GM12878 (cell line): Measurements from ENCODE around the gene DUSP18. TPM values are rescaled to one million over a fixed set of nuclear protein-coding genes. Genes with fewer than 3 reads are reported as not detected.

Source experiments
- ATAC-seq: fragments of 200-7000 bp; cut with Tn5 transposase; 3 replicates; pipeline ENCODE4 v1.9.1; 2020; ENCODE audit warnings: mild to moderate bottlenecking, moderate library complexity
- BruUV-seq: library from RNA; stranded (reverse); fragments of 400-500 nt; replicated peaks from 2 replicates; lab custom pipeline; 2021; lab: Mats Ljungman, UMichigan
- CTCF ChIA-PET: fragments of 300-600 bp; sonication (Branson Sonifier 250); formaldehyde crosslinking; extraction: SDS; loops from one replicate; lab custom pipeline; 2021; ENCODE audit warnings: inconsistent platforms; lab: Yijun Ruan, JAX
- POLR2A ChIA-PET: fragments of 350-600 bp; formaldehyde crosslinking; extraction: SDS; loops from one replicate; lab custom pipeline; 2021; ENCODE audit warnings: inconsistent platforms; lab: Charles Lee
- RAD21 ChIA-PET: fragments of 300-600 bp; sonication (Branson Sonifier 250); formaldehyde crosslinking; loops from one replicate; lab custom pipeline; 2023; ENCODE audit warnings: antibody characterized with exemption; ENCODE audit not compliant: unreplicated experiment; lab: Charles Lee
- SMC1A ChIA-PET: fragments of 300-600 bp; sonication (Branson Sonifier 250); formaldehyde crosslinking; loops from one replicate; lab custom pipeline; 2023; ENCODE audit not compliant: unreplicated experiment, uncharacterized antibody; lab: Charles Lee
- DNase-seq: peaks from one replicate; pipeline ENCODE4 v3.0.0-alpha.2; 2011; ENCODE audit warnings: low read depth, low spot score
- FAIRE-seq: peaks from 3 replicates; lab custom pipeline; 2011; peaks lifted over from hg19 to GRCh38; lab: Jason Lieb, UNC
- H2AFZ ChIP-seq: 2 replicates; pipeline ENCODE4 v1.6.0; 2011; ENCODE audit warnings: low read depth, low read length, control low read depth; ENCODE audit not compliant: control insufficient read depth
- H3K27ac ChIP-seq: 2 replicates; pipeline ENCODE4 v1.5.1; 2011; ENCODE audit warnings: control low read depth; ENCODE audit not compliant: control insufficient read depth, insufficient read depth
- H3K27me3 ChIP-seq, 2 experiments: replicated peaks in 1 of 2; 2 replicates each; pipeline versions ENCODE4 v1.6.0 to v1.6.1; 2011; ENCODE audit warnings: low read length in 1 of 2; ENCODE audit not compliant: control insufficient read depth in 2 of 2, insufficient read depth in 2 of 2
- H3K36me3 ChIP-seq, 2 experiments: 2 replicates each; pipeline ENCODE4 v1.5.1; 2011; ENCODE audit warnings: low read length in 1 of 2; ENCODE audit not compliant: control insufficient read depth in 2 of 2, insufficient read depth in 2 of 2
- H3K4me1 ChIP-seq: 2 replicates; pipeline ENCODE4 v1.6.1; 2011; ENCODE audit warnings: mild to moderate bottlenecking, low read length, moderate library complexity, mixed read lengths; ENCODE audit not compliant: control insufficient read depth, insufficient read depth
- H3K4me2 ChIP-seq: 2 replicates; pipeline ENCODE4 v1.6.0; 2011; ENCODE audit warnings: control low read depth; ENCODE audit not compliant: control insufficient read depth, insufficient read depth
- H3K4me3 ChIP-seq: fragments of 200-600 bp; sonication (generic); 2 replicates; pipeline ENCODE4 v1.5.1; 2016
- H3K79me2 ChIP-seq: 2 replicates; pipeline ENCODE4 v1.6.0; 2011; ENCODE audit warnings: low read length; ENCODE audit not compliant: control insufficient read depth, insufficient read depth
- H3K9ac ChIP-seq: 2 replicates; pipeline ENCODE4 v1.8.0; 2011; ENCODE audit warnings: low read length, control low read depth, mixed read lengths; ENCODE audit not compliant: control insufficient read depth, insufficient read depth
- H3K9me3 ChIP-seq: replicated peaks from 3 replicates; pipeline ENCODE4 v1.5.1; 2011; ENCODE audit warnings: mild to moderate bottlenecking, low read length; ENCODE audit not compliant: control insufficient read depth, insufficient read depth
- H4K20me1 ChIP-seq: 2 replicates; pipeline ENCODE4 v1.6.0; 2011; ENCODE audit not compliant: control insufficient read depth, insufficient read depth
- BACH1 ChIP-seq: fragments of 450-650 bp; IDR thresholded peaks from 2 replicates; pipeline ENCODE4 v1.6.1; 2017; ENCODE audit warnings: mild to moderate bottlenecking, borderline replicate concordance
- CREM ChIP-seq: IDR thresholded peaks from 2 replicates; pipeline ENCODE4 v1.6.1; 2014; ENCODE audit warnings: antibody characterized with exemption, low read depth
- DPF2 ChIP-seq: fragments of 450-650 bp; IDR thresholded peaks from 2 replicates; pipeline ENCODE4 v1.6.1; 2017; ENCODE audit warnings: mild to moderate bottlenecking
- EED ChIP-seq: sonication (generic); IDR thresholded peaks from 2 replicates; pipeline ENCODE4 v1.6.1; 2016; ENCODE audit warnings: antibody characterized with exemption, low read depth
- FOXK2 ChIP-seq: fragments of 450-650 bp; IDR thresholded peaks from 2 replicates; pipeline ENCODE4 v1.6.1; 2017; ENCODE audit warnings: mild to moderate bottlenecking, moderate library complexity
- KDM1A ChIP-seq: fragments of 200-600 bp; sonication (generic); IDR thresholded peaks from 2 replicates; pipeline ENCODE4 v1.6.1; 2016; ENCODE audit warnings: borderline replicate concordance
- NR2C1 ChIP-seq: fragments of 450-650 bp; IDR thresholded peaks from 2 replicates; pipeline ENCODE4 v1.6.1; 2017; ENCODE audit warnings: antibody characterized with exemption, mild to moderate bottlenecking, moderate library complexity
- SMAD5 ChIP-seq: IDR thresholded peaks from 2 replicates; pipeline ENCODE4 v1.6.1; 2016; ENCODE audit warnings: antibody characterized with exemption, low read depth
- SMARCA5 ChIP-seq: fragments of 450-650 bp; IDR thresholded peaks from 2 replicates; pipeline ENCODE4 v1.6.1; 2017; ENCODE audit warnings: mild to moderate bottlenecking
- TBL1XR1 ChIP-seq: IDR thresholded peaks from 2 replicates; pipeline ENCODE4 v1.6.1; 2012; ENCODE audit warnings: low read depth, low read length, improper control_type of control experiment
- TCF12 ChIP-seq: IDR thresholded peaks from 2 replicates; pipeline ENCODE4 v1.6.1; 2011; ENCODE audit warnings: low read depth, mild to moderate bottlenecking, low read length
- ZNF217 ChIP-seq: fragments of 450-650 bp; IDR thresholded peaks from 2 replicates; pipeline ENCODE4 v1.6.1; 2017; ENCODE audit warnings: antibody characterized with exemption, mild to moderate bottlenecking
- WGBS: methylation state at CpG from one replicate; pipeline ENCODE4 v1.1.6; 2016; ENCODE audit warnings: low lambda C conversion rate; ENCODE audit not compliant: insufficient replicate concordance, insufficient coverage; ENCODE audit errors: missing lambda C conversion rate; 5-methylcytosine and 5-hydroxymethylcytosine counted together
- in situ Hi-C: fragments of 300-500 bp; cut with MboI; formaldehyde crosslinking; loops from 9 replicates; pipeline ENCODE4 v1.14.3; 2018; ENCODE audit warnings: mixed read lengths
- intact Hi-C: fragments of 100-400 bp; cut with micrococcal nuclease; formaldehyde crosslinking; loops from one replicate; pipeline ENCODE4 v1.14.2; 2022; ENCODE audit not compliant: unreplicated experiment
- polyA plus RNA-seq, 11 experiments: library from polyadenylated mRNA; depleted of rRNA in 4 of 11; unstranded in 6 of 11; stranded (reverse) in 5 of 11; fragments of >200 nt; fragmentation: Nextera tagmentation in 4 of 11; fragmentation: Illumina TruSeq in 1 of 11; extraction: Ambion mirVana in 4 of 11; extraction: Trizol in 1 of 11; gene quantifications; 1 replicate in 1 of 11; 2 replicates in 10 of 11; pipeline versions ENCODE4 v1.2.1 to v1.2.3, GENCODE V29; 2011 to 2016; ENCODE audit warnings: inconsistent platforms in 2 of 11, missing spikeins in 2 of 11, low read depth in 1 of 11
- total RNA-seq, 4 experiments: library from RNA; depleted of rRNA in 3 of 4; stranded (reverse); fragments of >200 nt in 3 of 4; fragmentation: Illumina TruSeq in 1 of 4; extraction: Trizol in 1 of 4; gene quantifications; 2 replicates each; pipeline versions ENCODE4 v1.2.1 to v1.2.3, GENCODE V29; 2013 to 2021
- TF ChIP-seq, protein P1 (sequence below): fragments of 450-650 bp; formaldehyde crosslinking; IDR thresholded peaks from 2 replicates; pipeline ENCODE4 v1.4.0; 2020; ENCODE audit warnings: mild to moderate bottlenecking, moderate library complexity
- TF ChIP-seq, protein P2 (sequence below): fragments of 450-650 bp; IDR thresholded peaks from 2 replicates; pipeline ENCODE4 v1.6.1; 2017; ENCODE audit warnings: mild to moderate bottlenecking, moderate library complexity

The DUSP18 gene
- total and polyA plus RNA-seq, 10 of the 15 experiments (the other 5 are each of a cell fraction or from before 2014, with no cell fraction given), result 1.9 to 11.9 (median 7.7) TPM

DNA sequence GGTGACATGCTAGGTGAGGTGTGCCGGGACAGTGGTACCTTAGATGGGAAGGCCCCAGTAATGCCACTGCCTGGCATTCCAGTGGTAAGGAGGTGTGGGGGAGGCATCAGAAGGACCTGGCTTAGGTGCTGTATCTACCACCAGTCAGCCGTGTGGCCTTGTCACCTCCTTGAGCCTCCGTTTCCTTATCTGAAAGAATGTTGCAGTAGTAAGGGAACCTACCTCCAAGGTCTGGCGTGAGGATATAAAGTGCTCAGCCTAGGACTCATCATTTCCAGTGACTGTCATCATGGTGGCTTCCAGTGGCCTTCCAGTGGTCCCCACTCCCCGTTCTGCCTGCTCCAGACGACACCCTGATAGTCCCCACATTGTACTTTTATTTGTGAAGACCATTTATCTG lies 6.8 kb upstream of the DUSP18 start:
- no peak for FAIRE-seq
- intact Hi-C loops, result no loop called here

DNA sequence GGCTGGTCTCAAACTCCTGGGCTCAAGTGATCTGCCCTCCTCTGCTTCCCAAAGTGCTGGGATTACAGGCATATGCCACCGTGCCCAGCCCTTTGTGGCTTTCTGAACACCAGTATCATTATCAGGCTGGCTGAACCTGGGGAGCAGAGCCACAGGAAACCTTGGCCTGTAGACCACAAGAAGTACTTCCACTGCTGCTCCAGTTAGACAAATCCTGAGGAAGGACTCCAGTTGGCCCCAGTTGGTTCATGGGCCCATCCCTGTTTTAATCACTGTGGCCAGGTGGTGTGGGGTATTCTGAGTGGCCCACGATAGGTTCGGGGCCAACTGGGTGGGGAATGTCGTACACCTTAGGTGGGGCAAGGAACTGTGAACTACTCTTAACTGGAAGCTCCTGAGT lies 5.5 kb upstream of the DUSP18 start:
- Histone ChIP-seq H3K9ac (no peak overlapping the region), H3K27ac (no peak overlapping the region), H3K9me3 (no peaks in the 10 kb centered on the region), H3K4me3 (no peak overlapping the region), H3K4me2 (no peak overlapping the region), H3K27me3 (no peaks in the 10 kb centered on the region), H2AFZ (no peak overlapping the region), H3K79me2 (no peaks in the 10 kb centered on the region), H4K20me1 (no peaks in the 10 kb centered on the region), H3K4me1 (no peaks in the 10 kb centered on the region), H3K36me3 (no peaks in the 10 kb centered on the region)
- in situ Hi-C loops, result no loop called here
- TF ChIP-seq SMAD5 (no peak), NR2C1 (no peak), KDM1A (no peak), EED (no peak), TCF12 (no peak), TBL1XR1 (no peak), CREM (no peak)
- TF ChIP-seq, protein P1, sequence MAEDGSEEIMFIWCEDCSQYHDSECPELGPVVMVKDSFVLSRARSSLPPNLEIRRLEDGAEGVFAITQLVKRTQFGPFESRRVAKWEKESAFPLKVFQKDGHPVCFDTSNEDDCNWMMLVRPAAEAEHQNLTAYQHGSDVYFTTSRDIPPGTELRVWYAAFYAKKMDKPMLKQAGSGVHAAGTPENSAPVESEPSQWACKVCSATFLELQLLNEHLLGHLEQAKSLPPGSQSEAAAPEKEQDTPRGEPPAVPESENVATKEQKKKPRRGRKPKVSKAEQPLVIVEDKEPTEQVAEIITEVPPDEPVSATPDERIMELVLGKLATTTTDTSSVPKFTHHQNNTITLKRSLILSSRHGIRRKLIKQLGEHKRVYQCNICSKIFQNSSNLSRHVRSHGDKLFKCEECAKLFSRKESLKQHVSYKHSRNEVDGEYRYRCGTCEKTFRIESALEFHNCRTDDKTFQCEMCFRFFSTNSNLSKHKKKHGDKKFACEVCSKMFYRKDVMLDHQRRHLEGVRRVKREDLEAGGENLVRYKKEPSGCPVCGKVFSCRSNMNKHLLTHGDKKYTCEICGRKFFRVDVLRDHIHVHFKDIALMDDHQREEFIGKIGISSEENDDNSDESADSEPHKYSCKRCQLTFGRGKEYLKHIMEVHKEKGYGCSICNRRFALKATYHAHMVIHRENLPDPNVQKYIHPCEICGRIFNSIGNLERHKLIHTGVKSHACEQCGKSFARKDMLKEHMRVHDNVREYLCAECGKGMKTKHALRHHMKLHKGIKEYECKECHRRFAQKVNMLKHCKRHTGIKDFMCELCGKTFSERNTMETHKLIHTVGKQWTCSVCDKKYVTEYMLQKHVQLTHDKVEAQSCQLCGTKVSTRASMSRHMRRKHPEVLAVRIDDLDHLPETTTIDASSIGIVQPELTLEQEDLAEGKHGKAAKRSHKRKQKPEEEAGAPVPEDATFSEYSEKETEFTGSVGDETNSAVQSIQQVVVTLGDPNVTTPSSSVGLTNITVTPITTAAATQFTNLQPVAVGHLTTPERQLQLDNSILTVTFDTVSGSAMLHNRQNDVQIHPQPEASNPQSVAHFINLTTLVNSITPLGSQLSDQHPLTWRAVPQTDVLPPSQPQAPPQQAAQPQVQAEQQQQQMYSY (CRISPR knock-in tag), result no peak
- TF ChIP-seq, protein P2, sequence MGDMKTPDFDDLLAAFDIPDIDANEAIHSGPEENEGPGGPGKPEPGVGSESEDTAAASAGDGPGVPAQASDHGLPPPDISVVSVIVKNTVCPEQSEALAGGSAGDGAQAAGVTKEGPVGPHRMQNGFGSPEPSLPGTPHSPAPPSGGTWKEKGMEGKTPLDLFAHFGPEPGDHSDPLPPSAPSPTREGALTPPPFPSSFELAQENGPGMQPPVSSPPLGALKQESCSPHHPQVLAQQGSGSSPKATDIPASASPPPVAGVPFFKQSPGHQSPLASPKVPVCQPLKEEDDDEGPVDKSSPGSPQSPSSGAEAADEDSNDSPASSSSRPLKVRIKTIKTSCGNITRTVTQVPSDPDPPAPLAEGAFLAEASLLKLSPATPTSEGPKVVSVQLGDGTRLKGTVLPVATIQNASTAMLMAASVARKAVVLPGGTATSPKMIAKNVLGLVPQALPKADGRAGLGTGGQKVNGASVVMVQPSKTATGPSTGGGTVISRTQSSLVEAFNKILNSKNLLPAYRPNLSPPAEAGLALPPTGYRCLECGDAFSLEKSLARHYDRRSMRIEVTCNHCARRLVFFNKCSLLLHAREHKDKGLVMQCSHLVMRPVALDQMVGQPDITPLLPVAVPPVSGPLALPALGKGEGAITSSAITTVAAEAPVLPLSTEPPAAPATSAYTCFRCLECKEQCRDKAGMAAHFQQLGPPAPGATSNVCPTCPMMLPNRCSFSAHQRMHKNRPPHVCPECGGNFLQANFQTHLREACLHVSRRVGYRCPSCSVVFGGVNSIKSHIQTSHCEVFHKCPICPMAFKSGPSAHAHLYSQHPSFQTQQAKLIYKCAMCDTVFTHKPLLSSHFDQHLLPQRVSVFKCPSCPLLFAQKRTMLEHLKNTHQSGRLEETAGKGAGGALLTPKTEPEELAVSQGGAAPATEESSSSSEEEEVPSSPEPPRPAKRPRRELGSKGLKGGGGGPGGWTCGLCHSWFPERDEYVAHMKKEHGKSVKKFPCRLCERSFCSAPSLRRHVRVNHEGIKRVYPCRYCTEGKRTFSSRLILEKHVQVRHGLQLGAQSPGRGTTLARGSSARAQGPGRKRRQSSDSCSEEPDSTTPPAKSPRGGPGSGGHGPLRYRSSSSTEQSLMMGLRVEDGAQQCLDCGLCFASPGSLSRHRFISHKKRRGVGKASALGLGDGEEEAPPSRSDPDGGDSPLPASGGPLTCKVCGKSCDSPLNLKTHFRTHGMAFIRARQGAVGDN, result no peak
- no peak for ATAC-seq
- ChIA-PET RAD21 (no interaction called here), POLR2A (no interaction called here), CTCF (interaction anchor here (2.4 kb wide), 1 partner anchor 82 kb away, joined by 7 read pairs; no protein-coding TSS in a partner anchor), SMC1A (interaction anchor here (0.5 to 0.9 kb wide), 3 partner anchors 33 to 39 kb away, joined by 3 read pairs; partner anchors contain the start of gene SLC35E4)
- intact Hi-C loops, result no loop called here
- no TSS peak for BruUV-seq
- WGBS, result 62% methylated on average over 4 of the region's 4 CpGs
- no peak for FAIRE-seq
- no peak for DNase-seq

More for the DNA sequence above, 6.8 kb upstream of the DUSP18 start:
- SMC1A ChIA-PET, result interaction anchor here (1.0 kb wide), 1 partner anchor 9 kb away, joined by 3 read pairs; no protein-coding TSS in a partner anchor
- DNase-seq, result no peak
- WGBS, result 14% methylated on average over 6 of the region's 6 CpGs
- CTCF ChIA-PET, result no interaction called here
- Histone ChIP-seq H3K4me3 (no peak overlapping the region), H3K4me1 (no peaks in the 10 kb centered on the region), H3K79me2 (no peaks in the 10 kb centered on the region), H2AFZ (no peak overlapping the region), H4K20me1 (no peaks in the 10 kb centered on the region), H3K27me3 (no peaks in the 10 kb centered on the region), H3K27ac (no peak overlapping the region), H3K9me3 (no peaks in the 10 kb centered on the region), H3K36me3 (no peaks in the 10 kb centered on the region), H3K9ac (no peak overlapping the region), H3K4me2 (no peak overlapping the region)
- TF ChIP-seq SMARCA5 (no peak), FOXK2 (no peak), ZNF217 (no peak), BACH1 (no peak), DPF2 (no peak)
- POLR2A ChIA-PET, result no interaction called here
- ATAC-seq, result no peak
- RAD21 ChIA-PET, result no interaction called here
- BruUV-seq, result no TSS peak
- in situ Hi-C loops, result no loop called here
